Astrocyte (in vitro differentiated cells and primary cell): Measurements from ENCODE around the gene TAF5. TPM values are rescaled to one million over a fixed set of nuclear protein-coding genes. Genes with fewer than 3 reads are reported as not detected.
A peak's percentile ranks its signal among the peaks of the same experiment; 100 is the strongest.
"Not testable (repeated sequence)": the region's sequence is repeated elsewhere in the genome, so short reads cannot be mapped to it uniquely, and the experiment has no call there.

Experiments used
- DNase-seq: peaks from one replicate; pipeline ENCODE4 v3.0.0-alpha.2; 2010; ENCODE audit warnings: low read depth
- FAIRE-seq: peaks from 2 replicates; lab custom pipeline; 2011; peaks lifted over from hg19 to GRCh38; lab: Jason Lieb, UNC
- H2AFZ ChIP-seq: 2 replicates; pipeline ENCODE4 v1.6.0; 2012; ENCODE audit warnings: low read depth, low read length, inconsistent platforms
- H3K27ac ChIP-seq: 2 replicates; pipeline ENCODE4 v1.5.1; 2011; ENCODE audit warnings: low read depth, low read length, inconsistent platforms
- H3K27me3 ChIP-seq: 2 replicates; pipeline ENCODE4 v1.6.0; 2011; ENCODE audit warnings: low read length, inconsistent platforms; ENCODE audit not compliant: insufficient read depth
- H3K36me3 ChIP-seq: 2 replicates; pipeline ENCODE4 v1.5.1; 2011; ENCODE audit warnings: low read length, inconsistent platforms; ENCODE audit not compliant: insufficient read depth
- H3K4me1 ChIP-seq: 2 replicates; pipeline ENCODE4 v1.5.1; 2011; ENCODE audit warnings: low read length, inconsistent platforms; ENCODE audit not compliant: insufficient read depth
- H3K4me2 ChIP-seq: 2 replicates; pipeline ENCODE4 v1.6.0; 2012; ENCODE audit warnings: low read length, inconsistent platforms
- H3K4me3 ChIP-seq: 2 replicates; pipeline ENCODE4 v1.5.1; 2011; ENCODE audit warnings: low read depth, mild to moderate bottlenecking, low read length, inconsistent platforms; ENCODE audit not compliant: insufficient read depth
- H3K79me2 ChIP-seq: 2 replicates; pipeline ENCODE4 v1.6.0; 2012; ENCODE audit warnings: mild to moderate bottlenecking, low read length, inconsistent platforms; ENCODE audit not compliant: insufficient read depth
- H3K9ac ChIP-seq: 2 replicates; pipeline ENCODE4 v1.6.0; 2012; ENCODE audit warnings: mild to moderate bottlenecking, low read length, inconsistent platforms
- H3K9me3 ChIP-seq: 2 replicates; pipeline ENCODE4 v1.5.1; 2012; ENCODE audit warnings: low read depth, mild to moderate bottlenecking, low read length, inconsistent platforms; ENCODE audit not compliant: insufficient read depth
- H4K20me1 ChIP-seq: 2 replicates; pipeline ENCODE4 v1.6.0; 2012; ENCODE audit warnings: low read length, inconsistent platforms; ENCODE audit not compliant: insufficient read depth
- H3K27ac Mint-ChIP-seq: one replicate; pipeline ENCODE4 v1.8.0; 2021; ENCODE audit warnings: mild to moderate bottlenecking, mixed read lengths; ENCODE audit not compliant: unreplicated experiment
- H3K27me3 Mint-ChIP-seq: one replicate; pipeline ENCODE4 v1.8.0; 2021; ENCODE audit warnings: low read depth, mixed read lengths; ENCODE audit not compliant: unreplicated experiment
- H3K36me3 Mint-ChIP-seq: one replicate; pipeline ENCODE4 v1.8.0; 2021; ENCODE audit warnings: low read depth, mixed read lengths; ENCODE audit not compliant: unreplicated experiment
- H3K4me1 Mint-ChIP-seq: one replicate; pipeline ENCODE4 v1.8.0; 2021; ENCODE audit warnings: low read depth, mixed read lengths; ENCODE audit not compliant: unreplicated experiment
- H3K4me3 Mint-ChIP-seq: one replicate; pipeline ENCODE4 v1.8.0; 2021; ENCODE audit warnings: mild to moderate bottlenecking, moderate library complexity, mixed read lengths; ENCODE audit not compliant: unreplicated experiment
- H3K9me3 Mint-ChIP-seq: one replicate; pipeline ENCODE4 v1.8.0; 2021; ENCODE audit warnings: mild to moderate bottlenecking, mixed read lengths; ENCODE audit not compliant: unreplicated experiment
- CTCF ChIP-seq: IDR thresholded peaks from 2 replicates; pipeline ENCODE4 v1.5.1; 2011; ENCODE audit warnings: low read depth, mild to moderate bottlenecking, inconsistent platforms, low read length, moderate library complexity; ENCODE audit not compliant: insufficient read depth
- EZH2 ChIP-seq: IDR thresholded peaks from 2 replicates; pipeline ENCODE4 v1.6.1; 2012; ENCODE audit warnings: mild to moderate bottlenecking, low read length, inconsistent platforms; ENCODE audit not compliant: insufficient read depth
- total RNA-seq: library from RNA; stranded (reverse); gene quantifications from 2 replicates; pipeline ENCODE4 v1.2.1, GENCODE V29; 2021

TAF5 gene
- total RNA-seq, 1 donor from 2014 or later, result 3.3 TPM

GRCh38 chr10:103413564-103413963 is 45.8 kb downstream of the TAF5 start:
- no peaks in the 10 kb centered on the region for H3K4me1 Mint-ChIP-seq
- Histone ChIP-seq H3K9ac (no peak overlapping the region), H3K4me3 (no peak overlapping the region), H3K9me3 (no peaks in the 10 kb centered on the region), H3K27ac (no peak overlapping the region), H3K79me2 (no peaks in the 10 kb centered on the region), H3K27me3 (no peaks in the 10 kb centered on the region), H4K20me1 (peaks cover 46% of the 10 kb centered on the region), H2AFZ (no peak overlapping the region), H3K36me3 (peaks cover 65% of the 10 kb centered on the region), H3K4me2 (no peak overlapping the region), H3K4me1 (no peaks in the 10 kb centered on the region)
- H3K27me3 Mint-ChIP-seq, result no peaks in the 10 kb centered on the region
- no peak for DNase-seq
- no peak for TF ChIP-seq CTCF
- TF ChIP-seq EZH2, result no peak
- peaks cover 15% of the 10 kb centered on the region for H3K36me3 Mint-ChIP-seq
- H3K9me3 Mint-ChIP-seq, result no peaks in the 10 kb centered on the region
- no peak overlapping the region for H3K27ac Mint-ChIP-seq
- no peak for FAIRE-seq
- H3K4me3 Mint-ChIP-seq, result no peak overlapping the region

GRCh38 chr10:103415581-103415980 is 47.8 kb downstream of the TAF5 start:
- Histone ChIP-seq H3K27me3 (no peaks in the 10 kb centered on the region), H4K20me1 (peaks cover 61% of the 10 kb centered on the region), H3K4me3 (no peak overlapping the region), H2AFZ (no peak overlapping the region), H3K79me2 (no peaks in the 10 kb centered on the region), H3K9ac (no peak overlapping the region), H3K4me1 (no peaks in the 10 kb centered on the region), H3K36me3 (peaks cover 72% of the 10 kb centered on the region), H3K4me2 (no peak overlapping the region), H3K27ac (no peak overlapping the region), H3K9me3 (no peaks in the 10 kb centered on the region)
- no peak for TF ChIP-seq EZH2
- TF ChIP-seq CTCF, result no peak
- no peaks in the 10 kb centered on the region for H3K9me3 Mint-ChIP-seq
- no peak for DNase-seq
- H3K4me1 Mint-ChIP-seq, result no peaks in the 10 kb centered on the region
- no peak overlapping the region for H3K27ac Mint-ChIP-seq
- no peaks in the 10 kb centered on the region for H3K27me3 Mint-ChIP-seq
- H3K36me3 Mint-ChIP-seq, result peaks cover 23% of the 10 kb centered on the region
- no peak for FAIRE-seq
- no peak overlapping the region for H3K4me3 Mint-ChIP-seq

GRCh38 chr10:103416436-103417147 is 48.8 kb downstream of the TAF5 start:
- TF ChIP-seq CTCF, result peak; percentile 50
- TF ChIP-seq EZH2, result no peak
- H4K20me1 ChIP-seq, result peaks cover 62% of the 10 kb centered on the region
- no peak overlapping the region for H3K27ac ChIP-seq
- Mint-ChIP-seq H3K4me3 (no peak overlapping the region), H3K27me3 (no peaks in the 10 kb centered on the region), H3K27ac (peak overlapping the region; percentile 22), H3K9me3 (no peaks in the 10 kb centered on the region), H3K36me3 (peaks cover 23% of the 10 kb centered on the region), H3K4me1 (no peaks in the 10 kb centered on the region)
- peak; percentile 20 for DNase-seq
- peaks cover 75% of the 10 kb centered on the region for H3K36me3 ChIP-seq
- no peaks in the 10 kb centered on the region for H3K27me3 ChIP-seq
- no peak overlapping the region for H3K4me3 ChIP-seq
- H2AFZ ChIP-seq, result no peak overlapping the region
- H3K9ac ChIP-seq, result no peak overlapping the region
- H3K4me2 ChIP-seq, result no peak overlapping the region
- H3K79me2 ChIP-seq, result no peaks in the 10 kb centered on the region
- FAIRE-seq, result no peak
- no peaks in the 10 kb centered on the region for H3K9me3 ChIP-seq
- H3K4me1 ChIP-seq, result no peaks in the 10 kb centered on the region

- H3K27me3 ChIP-seq, H3K4me2 ChIP-seq, FAIRE-seq, H3K9me3 ChIP-seq, H3K79me2 ChIP-seq, H3K9me3 Mint-ChIP-seq, H3K27ac Mint-ChIP-seq, H3K27me3 Mint-ChIP-seq, H3K4me1 ChIP-seq, H3K4me1 Mint-ChIP-seq, H3K4me3 ChIP-seq, H3K4me3 Mint-ChIP-seq, H3K27ac ChIP-seq, H2AFZ ChIP-seq, DNase-seq, H3K9ac ChIP-seq: not testable (repeated sequence)
- peaks cover 23% of the 10 kb centered on the region for H3K36me3 Mint-ChIP-seq
- peaks cover 75% of the 10 kb centered on the region for H3K36me3 ChIP-seq
- H4K20me1 ChIP-seq, result peaks cover 62% of the 10 kb centered on the region
Measured at GRCh38 chr10:103417148-103417469, 49.3 kb downstream of the TAF5 start.
